ENCODE data around the gene EYS. TPM values are rescaled to one million over a fixed set of nuclear protein-coding genes. Genes with fewer than 3 reads are reported as not detected.

EYS gene
- total RNA-seq, 1 donor from 2014 or later, result not detected

DNA sequence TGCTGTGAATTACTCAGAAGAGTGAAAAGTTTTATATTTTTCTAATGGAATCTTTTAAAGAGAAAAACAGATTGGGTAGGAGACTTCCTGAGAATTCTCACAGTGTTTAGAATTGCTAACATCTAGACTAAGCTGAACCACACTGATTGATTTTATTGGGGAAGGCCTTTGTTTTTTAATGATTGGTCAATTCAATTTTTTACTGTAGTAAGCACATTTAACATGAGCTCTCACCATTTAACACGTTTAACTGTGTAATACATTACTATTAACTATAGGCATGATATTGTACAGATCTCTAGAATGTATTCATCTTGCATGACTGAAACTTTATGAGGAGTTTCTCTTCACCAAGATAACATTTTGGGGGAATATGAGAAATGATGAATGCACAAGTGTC, 1084.1 kb downstream of the EYS start:
- no peaks in the 10 kb centered on the region for H3K27me3 ChIP-seq
- no peak for TF ChIP-seq CTCF (IDR thresholded peaks at IDR 0.05)
- intact Hi-C loops (cut with DNase I), result no loop called here
- no peak for DNase-seq (ENCODE audit: low spot score in 2 of 2)
- no peak overlapping the region for H3K4me3 ChIP-seq
- H3K36me3 ChIP-seq, result no peaks in the 10 kb centered on the region
- no peak overlapping the region for H3K27ac ChIP-seq
- H3K4me1 ChIP-seq, result no peaks in the 10 kb centered on the region
- H3K9me3 ChIP-seq, result no peaks in the 10 kb centered on the region

GRCh38 chr6:64602993-64603392, 1104.0 kb downstream of the EYS start:
- no peak overlapping the region for H3K4me3 ChIP-seq
- no peak for TF ChIP-seq CTCF (IDR thresholded peaks at IDR 0.05)
- no peaks in the 10 kb centered on the region for H3K27me3 ChIP-seq

GRCh38 chr6:64591676-64592036, 1115.4 kb downstream of the EYS start:
- Histone ChIP-seq H3K9me3 (no peaks in the 10 kb centered on the region), H3K27ac (no peak overlapping the region), H3K4me1 (no peaks in the 10 kb centered on the region), H3K27me3 (no peaks in the 10 kb centered on the region), H3K36me3 (no peaks in the 10 kb centered on the region), H3K4me3 (no peak overlapping the region)
- intact Hi-C loops (cut with DNase I), result no loop called here
- no peak for DNase-seq (ENCODE audit: low spot score in 2 of 2)
- no peak for TF ChIP-seq CTCF (IDR thresholded peaks at IDR 0.05)

More at GRCh38 chr6:64602993-64603392, 1104.0 kb downstream of the EYS start:
- DNase-seq (ENCODE audit: low spot score in 2 of 2), result no peak
- no peaks in the 10 kb centered on the region for H3K36me3 ChIP-seq
- H3K9me3 ChIP-seq, result no peaks in the 10 kb centered on the region
- intact Hi-C loops (cut with DNase I), result no loop called here
- H3K27ac ChIP-seq, result no peak overlapping the region
- no peaks in the 10 kb centered on the region for H3K4me1 ChIP-seq

GRCh38 chr6:64590965-64591675, 1115.9 kb downstream of the EYS start:
- Histone ChIP-seq H3K4me1 (no peaks in the 10 kb centered on the region), H3K9me3 (no peaks in the 10 kb centered on the region), H3K27ac (no peak overlapping the region), H3K27me3 (no peaks in the 10 kb centered on the region), H3K4me3 (no peak overlapping the region), H3K36me3 (no peaks in the 10 kb centered on the region)
- no peak for TF ChIP-seq CTCF (IDR thresholded peaks at IDR 0.05)
- intact Hi-C loops (cut with DNase I), result no loop called here
- no peak for DNase-seq (ENCODE audit: low spot score in 2 of 2)

GRCh38 chr6:64589961-64590360, 1117.1 kb downstream of the EYS start:
- intact Hi-C loops (cut with DNase I), result no loop called here
- TF ChIP-seq CTCF (IDR thresholded peaks at IDR 0.05), result no peak
- Histone ChIP-seq H3K36me3 (no peaks in the 10 kb centered on the region), H3K4me1 (no peaks in the 10 kb centered on the region), H3K27ac (no peak overlapping the region), H3K27me3 (no peaks in the 10 kb centered on the region), H3K4me3 (no peak overlapping the region), H3K9me3 (no peaks in the 10 kb centered on the region)
- no peak for DNase-seq (ENCODE audit: low spot score in 2 of 2)

DNA sequence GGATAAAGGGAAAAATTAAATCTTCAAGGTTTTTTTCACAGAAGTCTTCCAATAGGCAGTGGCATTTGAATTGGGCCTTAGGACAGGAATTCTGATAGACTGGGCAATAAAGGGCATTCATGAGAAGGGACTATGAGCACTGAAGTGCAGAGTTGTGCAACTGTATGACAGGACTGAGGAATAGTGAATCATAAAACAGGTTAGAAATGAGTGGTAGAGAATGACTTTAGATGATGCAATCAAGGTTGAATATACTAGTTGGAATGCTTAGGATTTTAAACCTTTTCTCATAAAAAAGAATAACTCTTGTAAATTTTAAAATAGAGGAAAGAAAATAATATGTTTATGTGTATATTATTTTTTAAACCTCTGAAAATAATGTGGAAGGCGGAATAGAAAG, 1126.7 kb downstream of the EYS start:
- intact Hi-C loops (cut with DNase I), result no loop called here

More for the DNA sequence above, 1126.7 kb downstream of the EYS start:
- Histone ChIP-seq H3K4me1 (no peaks in the 10 kb centered on the region), H3K4me3 (no peak overlapping the region), H3K36me3 (no peaks in the 10 kb centered on the region), H3K27ac (no peak overlapping the region), H3K9me3 (no peaks in the 10 kb centered on the region), H3K27me3 (no peaks in the 10 kb centered on the region)
- TF ChIP-seq CTCF (IDR thresholded peaks at IDR 0.05), result no peak
- DNase-seq (ENCODE audit: low spot score in 2 of 2), result no peak

All from ascending aorta (tissue), 2 donors.